ENCODE data around the gene RSBN1L. TPM values are rescaled to one million over a fixed set of nuclear protein-coding genes. Genes with fewer than 3 reads are reported as not detected.

RSBN1L gene
- total and polyA plus RNA-seq, 2 donors (not counting 3 experiments of a cell fraction or from before 2014, with no cell fraction given) = 3.0 to 13.1 TPM

- FAIRE-seq (no peak), DNase-seq (ENCODE audit: low read depth, low spot score) (no peak)
- no peaks in the 10 kb centered on the region for H4K20me1 ChIP-seq (replicated peaks; ENCODE audit: control insufficient read depth, extremely low read depth, insufficient read depth, low read length)
- POLR2A ChIA-PET = interaction anchor here (1.2 kb wide), 1 partner anchor 12 kb away, joined by 3 read pairs; the partner anchor contains the start of gene RSBN1L
- H3K9me3 ChIP-seq (replicated peaks; ENCODE audit: control insufficient read depth, insufficient read depth, low read length) = no peaks in the 10 kb centered on the region
- no peak for TF ChIP-seq POLR2AphosphoS5 (IDR thresholded peaks at IDR 0.05; ENCODE audit: insufficient read depth, low read depth, low read length)
- TF ChIP-seq, protein P1, sequence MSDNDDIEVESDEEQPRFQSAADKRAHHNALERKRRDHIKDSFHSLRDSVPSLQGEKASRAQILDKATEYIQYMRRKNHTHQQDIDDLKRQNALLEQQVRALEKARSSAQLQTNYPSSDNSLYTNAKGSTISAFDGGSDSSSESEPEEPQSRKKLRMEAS (IDR thresholded peaks at IDR 0.05; ENCODE audit: insufficient read depth, insufficient read length) = peak; percentile 51
- H3K4me2 ChIP-seq (ENCODE audit: insufficient read depth, low read length) = no peak overlapping the region
- no peaks in the 10 kb centered on the region for H3K27me3 ChIP-seq (ENCODE audit: control insufficient read depth in 2 of 2, insufficient read depth in 2 of 2, low read length in 2 of 2)
- H3K27ac ChIP-seq (ENCODE audit: insufficient read depth, low read depth, low read length) = no peak overlapping the region
- no TSS peak for BruUV-seq (replicated peaks)
- H3K9me1 ChIP-seq (replicated peaks; ENCODE audit: control insufficient read depth, extremely low read depth, insufficient read depth, low read length) = no peaks in the 10 kb centered on the region
- H3K36me3 ChIP-seq (ENCODE audit: control insufficient read depth in 2 of 2, extremely low read depth in 1 of 2, insufficient read depth in 2 of 2, low read length in 2 of 2) = no peaks in the 10 kb centered on the region
- H3K79me2 ChIP-seq (ENCODE audit: control insufficient read depth, insufficient read depth, low read length) = peaks cover 2% of the 10 kb centered on the region
- dilution Hi-C loops (cut with MboI; ENCODE audit: extremely low pct_ligation_motif_present, low sequenced_read_pairs) (no loop called here), intact Hi-C loops (cut with micrococcal nuclease) (no loop called here)
- H3K4me3 ChIP-seq (replicated peaks in 1 of 3; ENCODE audit: insufficient read depth in 1 of 3, low read depth in 1 of 3, low read length in 3 of 3) = no peak overlapping the region
- H3K4me1 ChIP-seq (ENCODE audit: control insufficient read depth, extremely low read depth, insufficient read depth, low read length) = no peaks in the 10 kb centered on the region
- H3K9ac ChIP-seq (replicated peaks; ENCODE audit: extremely low read depth, insufficient read depth, low read length) = no peak overlapping the region
- no peak overlapping the region for H2AFZ ChIP-seq (ENCODE audit: low read depth, low read length)
- CTCF ChIA-PET = interaction anchor here (0.7 to 1.5 kb wide), 4 partner anchors 10 to 70 kb away, joined by 3 to 4 read pairs (median 4); partner anchors contain the start of gene RSBN1L
Observed at GRCh38 chr7:77684030-77684429, 12.2 kb upstream of the RSBN1L start.

DNA sequence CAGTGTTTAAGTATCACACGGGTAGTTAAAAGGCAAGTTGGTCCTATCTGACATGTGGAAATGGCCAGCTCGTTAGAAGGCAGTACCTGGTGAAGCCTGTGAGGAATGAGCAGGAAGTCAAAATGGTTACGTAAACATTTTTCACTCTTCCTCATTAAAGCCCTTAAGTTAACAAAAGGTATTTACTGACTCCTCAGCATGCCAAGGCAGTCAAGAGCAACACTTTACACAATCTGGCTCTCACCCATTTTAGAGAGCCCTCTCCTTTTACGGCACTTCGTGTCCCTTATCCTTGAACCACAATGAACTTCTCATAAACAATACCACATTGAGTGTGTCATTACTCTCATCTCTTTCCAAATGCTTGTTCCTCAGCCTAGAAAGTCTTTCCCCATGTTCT is 11.0 kb upstream of the RSBN1L start:
- Histone ChIP-seq H3K9ac (replicated peaks; ENCODE audit: extremely low read depth, insufficient read depth, low read length) (no peak overlapping the region), H3K9me3 (replicated peaks; ENCODE audit: control insufficient read depth, insufficient read depth, low read length) (no peaks in the 10 kb centered on the region), H3K36me3 (ENCODE audit: control insufficient read depth in 2 of 2, extremely low read depth in 1 of 2, insufficient read depth in 2 of 2, low read length in 2 of 2) (no peaks in the 10 kb centered on the region), H3K27me3 (ENCODE audit: control insufficient read depth in 2 of 2, insufficient read depth in 2 of 2, low read length in 2 of 2) (no peaks in the 10 kb centered on the region), H3K4me3 (replicated peaks in 1 of 3; ENCODE audit: insufficient read depth in 1 of 3, low read depth in 1 of 3, low read length in 3 of 3) (no peak overlapping the region), H4K20me1 (replicated peaks; ENCODE audit: control insufficient read depth, extremely low read depth, insufficient read depth, low read length) (no peaks in the 10 kb centered on the region), H3K4me1 (ENCODE audit: control insufficient read depth, extremely low read depth, insufficient read depth, low read length) (no peaks in the 10 kb centered on the region), H3K79me2 (ENCODE audit: control insufficient read depth, insufficient read depth, low read length) (peaks cover 2% of the 10 kb centered on the region), H3K4me2 (ENCODE audit: insufficient read depth, low read length) (no peak overlapping the region), H2AFZ (ENCODE audit: low read depth, low read length) (no peak overlapping the region), H3K9me1 (replicated peaks; ENCODE audit: control insufficient read depth, extremely low read depth, insufficient read depth, low read length) (no peaks in the 10 kb centered on the region), H3K27ac (ENCODE audit: insufficient read depth, low read depth, low read length) (no peak overlapping the region)
- BruUV-seq (replicated peaks) = no TSS peak
- TF ChIP-seq POLR2AphosphoS5 (IDR thresholded peaks at IDR 0.05; ENCODE audit: insufficient read depth, low read depth, low read length) = no peak
- TF ChIP-seq POLR2A (IDR thresholded peaks at IDR 0.05; ENCODE audit: low read depth, low read length) = no peak
- TF ChIP-seq EZH2 (IDR thresholded peaks at IDR 0.05; ENCODE audit: borderline replicate concordance, low read depth, low read length, severe bottlenecking) = no peak
- no peak for TF ChIP-seq FOS (IDR thresholded peaks at IDR 0.05; ENCODE audit: borderline replicate concordance, insufficient read depth, low read length)
- TF ChIP-seq, protein P1 (IDR thresholded peaks at IDR 0.05; ENCODE audit: insufficient read depth, insufficient read length) = no peak
- no peak for TF ChIP-seq JUN (IDR thresholded peaks at IDR 0.05; ENCODE audit: borderline replicate concordance, insufficient read depth, insufficient read length, low read depth)
- no peak for TF ChIP-seq CTCF (IDR thresholded peaks at IDR 0.05; ENCODE audit: extremely low read depth in 1 of 2, insufficient read depth in 1 of 2, low read depth in 1 of 2, low read length in 2 of 2)
- no peak for TF ChIP-seq GATA2 (IDR thresholded peaks at IDR 0.05; ENCODE audit: insufficient read depth, insufficient read length, low read depth, low read length)
- ChIA-PET POLR2A (interaction anchor here (1.2 kb wide), 1 partner anchor 11 kb away, joined by 3 read pairs; the partner anchor contains the start of gene RSBN1L), CTCF (interaction anchor here (1.4 to 1.5 kb wide), 2 partner anchors 11 to 34 kb away, joined by 4 read pairs; partner anchors contain the start of gene RSBN1L)
- intact Hi-C loops (cut with micrococcal nuclease) (no loop called here), dilution Hi-C loops (cut with MboI; ENCODE audit: extremely low pct_ligation_motif_present, low sequenced_read_pairs) (no loop called here)
- FAIRE-seq (no peak), DNase-seq (ENCODE audit: low read depth, low spot score) (no peak)
